Fibroblast of mammary gland (primary cell): Measurements from ENCODE around the gene TMC1.

Experiments
- DNase-seq: peaks from one replicate; pipeline ENCODE4 v3.0.0-alpha.2; 2010; ENCODE audit warnings: low read depth
- H3K4me3 ChIP-seq: 2 replicates; pipeline ENCODE4 v1.5.1; 2011; ENCODE audit warnings: low read depth, mild to moderate bottlenecking, low read length, moderate library complexity; ENCODE audit not compliant: control insufficient read depth
- CTCF ChIP-seq: conservative IDR thresholded peaks from 2 replicates; pipeline ENCODE4 v1.5.1; 2011; ENCODE audit warnings: low read depth, low read length, inconsistent platforms; ENCODE audit not compliant: control insufficient read depth, insufficient read depth

Gene TMC1

GRCh38 chr9:72728031-72728770, 206.8 kb downstream of the TMC1 start:
- DNase-seq: no peak
- no peak for TF ChIP-seq CTCF
- H3K4me3 ChIP-seq: no peak overlapping the region

GRCh38 chr9:72733895-72734294, 212.5 kb downstream of the TMC1 start:
- no peak for DNase-seq
- H3K4me3 ChIP-seq: no peak overlapping the region
- no peak for TF ChIP-seq CTCF

GRCh38 chr9:72734631-72735030, 213.2 kb downstream of the TMC1 start:
- no peak overlapping the region for H3K4me3 ChIP-seq
- peak; percentile 16 for DNase-seq

GRCh38 chr9:72743836-72744235, 222.4 kb downstream of the TMC1 start:
- no peak for DNase-seq
- TF ChIP-seq CTCF: no peak
- no peak overlapping the region for H3K4me3 ChIP-seq

More at GRCh38 chr9:72734631-72735030, 213.2 kb downstream of the TMC1 start:
- no peak for TF ChIP-seq CTCF

GRCh38 chr9:72749276-72749675, 227.9 kb downstream of the TMC1 start:
- DNase-seq: no peak
- TF ChIP-seq CTCF: no peak

GRCh38 chr9:72751541-72751940, 230.1 kb downstream of the TMC1 start:
- no peak for DNase-seq
- no peak for TF ChIP-seq CTCF

More at GRCh38 chr9:72749276-72749675, 227.9 kb downstream of the TMC1 start:
- no peak overlapping the region for H3K4me3 ChIP-seq

More at GRCh38 chr9:72751541-72751940, 230.1 kb downstream of the TMC1 start:
- no peak overlapping the region for H3K4me3 ChIP-seq
